Right hindlimb (tissue), 1 donor: ENCODE measurements around the gene SPTSSA.
A peak's percentile ranks its signal among the peaks of the same experiment; 100 is the strongest.
"Not testable (repeated sequence)": the region's sequence is repeated elsewhere in the genome, so short reads cannot be mapped to it uniquely, and the experiment has no call there.

Experiments used
- DNase-seq: peaks from one replicate; pipeline ENCODE4 v3.0.0-alpha.2; 2018

SPTSSA gene, protein sequence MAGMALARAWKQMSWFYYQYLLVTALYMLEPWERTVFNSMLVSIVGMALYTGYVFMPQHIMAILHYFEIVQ

DNA sequence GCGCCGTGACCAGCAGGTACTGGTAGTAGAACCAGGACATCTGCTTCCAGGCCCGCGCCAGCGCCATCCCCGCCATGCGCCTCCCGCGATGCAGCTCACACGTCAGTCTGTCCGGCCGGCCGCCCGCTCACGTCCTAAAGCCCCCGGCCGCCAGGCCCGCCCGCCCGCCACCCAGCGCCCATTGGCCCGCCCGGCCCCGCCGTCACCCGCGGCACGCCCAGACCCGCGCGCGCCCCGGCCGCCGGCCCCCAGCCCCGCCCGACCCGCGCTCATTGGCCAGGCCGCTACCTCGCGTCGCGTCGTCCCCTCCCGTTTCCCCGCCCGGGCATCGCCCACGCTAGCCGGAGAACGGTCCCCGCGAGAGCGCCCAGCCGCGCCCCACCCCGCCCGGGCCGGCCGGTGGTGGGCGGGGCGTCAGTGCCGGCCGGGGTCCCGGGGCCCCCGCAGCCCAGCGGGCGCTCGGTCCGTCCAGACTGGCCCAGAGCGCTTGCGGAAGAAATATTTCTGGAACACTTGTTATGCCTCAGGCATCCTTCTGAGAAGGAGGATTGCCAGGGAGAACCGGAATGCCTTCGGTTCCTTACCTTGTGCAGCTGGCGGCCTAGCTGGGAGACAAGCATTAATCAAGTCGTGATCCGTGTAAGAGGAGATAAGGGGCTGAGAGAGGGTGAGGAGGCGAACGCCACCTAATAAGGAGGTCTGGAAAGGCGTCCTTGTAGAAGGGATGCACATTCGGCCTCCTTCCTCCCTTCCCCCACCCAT is at the start of gene SPTSSA:
TSS of gene SPTSSA (minus strand) at position 109 of the 762 bp plus-strand sequence. CDS start at position 76, 33 bp downstream.
- DNase-seq, result peak; percentile 97

DNA sequence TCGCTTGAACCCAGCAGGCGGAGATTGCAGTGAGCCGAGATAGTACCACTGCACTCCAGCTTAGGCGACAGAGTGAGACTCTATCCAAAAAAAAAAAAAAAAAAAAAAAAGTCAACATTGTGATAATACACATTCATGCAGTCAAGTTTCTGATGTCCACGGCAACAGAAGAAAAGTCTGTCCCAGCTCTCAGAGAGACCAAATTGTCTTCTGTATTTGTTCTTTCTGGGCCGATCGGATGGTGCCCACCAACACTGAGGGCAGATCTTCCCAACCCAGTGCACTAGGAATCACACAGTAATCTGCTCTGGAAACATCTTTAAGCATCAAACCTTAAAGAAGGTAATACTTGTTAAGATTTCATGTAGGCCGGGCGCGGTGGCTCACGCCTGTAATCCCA is 45.8 kb upstream of the SPTSSA start:
- DNase-seq, result no peak

DNA sequence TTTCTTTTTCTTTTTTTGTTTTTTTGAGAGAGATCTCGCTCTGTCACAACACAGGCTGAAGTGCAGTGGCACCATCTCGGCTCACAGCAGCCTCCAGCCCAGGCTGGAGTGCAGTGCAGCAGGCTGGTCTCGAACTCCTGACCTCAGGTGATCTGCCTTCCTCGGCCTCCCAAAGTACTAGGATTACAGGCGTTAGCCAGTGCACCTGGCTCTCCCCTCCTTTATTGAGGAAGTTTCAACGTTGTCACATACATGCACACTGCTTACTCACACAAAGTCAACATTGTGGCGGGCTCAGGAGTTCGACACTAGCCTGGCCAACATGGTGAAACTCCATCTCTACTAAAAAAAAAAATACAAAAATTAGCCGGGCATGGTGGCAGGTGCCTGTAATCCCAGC is 45.4 kb upstream of the SPTSSA start:
- DNase-seq, result no peak

DNA sequence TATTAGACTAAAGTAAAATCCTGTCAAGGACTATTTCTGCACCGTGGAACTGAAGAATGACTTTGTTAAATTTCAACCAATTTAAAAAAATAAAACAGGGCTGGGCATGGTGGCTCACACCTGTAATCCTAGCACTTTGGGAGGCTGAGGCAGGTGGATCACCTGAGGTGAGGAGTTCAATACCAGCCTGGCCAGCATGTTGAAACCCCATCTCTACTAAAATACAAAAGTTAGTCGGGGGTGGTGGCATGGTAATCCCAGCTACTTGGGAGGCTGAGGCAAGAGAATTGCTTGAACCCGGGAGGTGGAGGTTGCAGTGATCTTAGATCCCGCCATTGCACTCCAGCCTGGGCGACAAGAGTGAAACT is 43.1 kb upstream of the SPTSSA start:
- not testable (repeated sequence) for DNase-seq

DNA sequence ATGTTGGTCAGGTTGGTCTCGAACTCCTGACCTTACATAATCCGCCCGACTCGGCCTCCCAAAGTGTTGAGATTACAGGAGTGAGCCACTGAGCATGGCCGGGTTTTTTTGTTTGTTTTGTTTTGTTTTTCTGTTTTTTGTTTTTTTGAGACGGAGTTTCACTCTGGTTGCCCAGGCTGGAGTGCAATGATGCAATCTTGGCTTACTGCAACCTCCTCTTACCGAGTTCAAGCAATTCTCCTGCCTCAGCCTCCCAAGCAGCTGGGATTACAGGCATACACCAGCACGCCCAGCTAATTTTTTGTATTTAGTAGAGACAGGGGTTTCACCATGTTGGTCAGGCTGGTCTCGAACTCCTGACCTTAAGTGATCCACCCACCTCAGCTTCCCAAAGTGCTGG is 42.0 kb upstream of the SPTSSA start:
- DNase-seq, result not testable (repeated sequence)

DNA sequence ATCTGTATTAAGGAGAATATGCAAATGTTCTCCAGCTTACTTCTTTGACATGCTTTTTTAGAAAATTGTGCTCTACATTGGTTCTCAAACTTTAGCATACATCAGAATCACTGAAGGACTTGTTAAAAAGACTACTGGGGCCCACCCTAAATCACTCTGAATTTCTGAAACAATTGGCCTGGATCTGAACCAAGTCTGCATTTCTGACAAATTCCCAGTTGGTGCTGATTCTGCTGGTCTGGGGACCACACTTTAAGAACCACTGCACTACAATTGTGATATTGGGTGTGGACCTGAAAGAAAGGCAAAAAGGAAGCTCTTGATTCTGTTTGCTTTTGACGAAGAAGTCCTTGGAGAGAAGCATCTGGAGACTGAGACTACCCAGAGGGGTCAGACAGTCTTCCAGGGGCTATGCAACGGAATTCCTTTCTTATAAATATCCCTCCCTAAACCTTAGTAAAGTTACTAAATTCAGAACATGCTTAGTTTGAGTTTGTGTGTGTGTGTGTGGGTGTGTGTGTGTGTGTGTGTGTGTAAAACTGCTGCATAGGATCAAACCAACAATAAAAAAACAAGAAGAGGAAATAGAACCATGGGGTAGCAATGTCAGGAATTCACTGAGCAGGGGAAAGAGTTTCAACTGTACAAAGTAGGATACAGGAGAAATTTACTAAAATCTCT is 40.6 kb upstream of the SPTSSA start:
- no peak for DNase-seq

DNA sequence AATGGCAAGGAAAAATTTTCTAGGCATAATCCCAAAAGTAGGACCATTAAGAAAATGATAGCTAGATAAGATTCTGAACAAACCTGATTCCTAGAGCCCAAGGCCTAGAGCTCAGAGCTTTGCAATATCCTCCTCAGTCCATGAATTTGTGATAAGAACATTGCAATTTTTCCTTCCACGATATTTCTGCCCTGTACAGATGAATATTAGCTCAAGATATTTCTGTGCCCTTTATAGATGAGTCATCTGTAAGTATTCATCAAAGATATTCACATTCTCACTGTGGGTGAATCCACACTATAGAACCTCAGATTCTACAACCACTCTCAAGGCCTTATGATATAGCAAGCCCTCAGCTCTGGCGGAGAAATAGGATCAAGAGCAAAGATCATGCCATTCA is 40.0 kb upstream of the SPTSSA start:
- no peak for DNase-seq

DNA sequence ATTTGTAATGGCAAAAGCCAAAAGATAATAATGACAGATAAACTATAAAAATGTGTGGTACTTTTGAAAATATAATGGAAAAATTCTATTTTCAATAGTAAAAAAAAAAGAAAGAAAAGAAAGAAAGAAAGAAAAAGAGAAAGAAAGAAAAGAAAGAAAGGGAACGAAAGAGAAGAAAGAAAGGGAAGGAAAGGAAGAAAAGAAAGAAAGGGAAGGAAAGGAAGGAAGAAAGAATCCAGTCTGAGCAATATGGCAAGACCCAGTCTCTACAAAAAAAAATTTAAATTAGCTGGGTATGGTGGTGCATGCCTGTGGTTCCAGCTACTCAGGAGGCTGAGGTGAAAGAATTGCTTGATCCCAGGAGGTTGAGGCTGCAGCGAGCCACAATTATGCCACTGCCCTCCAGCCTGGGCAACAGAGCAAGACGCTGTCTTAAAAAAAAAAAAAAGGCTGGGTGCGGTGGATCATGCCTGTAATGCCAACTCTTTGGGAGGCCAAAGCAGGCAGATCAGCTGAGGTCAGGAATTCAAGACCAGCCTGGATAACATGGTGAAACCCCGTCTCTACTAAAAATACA is 39.1 kb upstream of the SPTSSA start:
- DNase-seq, result no peak

DNA sequence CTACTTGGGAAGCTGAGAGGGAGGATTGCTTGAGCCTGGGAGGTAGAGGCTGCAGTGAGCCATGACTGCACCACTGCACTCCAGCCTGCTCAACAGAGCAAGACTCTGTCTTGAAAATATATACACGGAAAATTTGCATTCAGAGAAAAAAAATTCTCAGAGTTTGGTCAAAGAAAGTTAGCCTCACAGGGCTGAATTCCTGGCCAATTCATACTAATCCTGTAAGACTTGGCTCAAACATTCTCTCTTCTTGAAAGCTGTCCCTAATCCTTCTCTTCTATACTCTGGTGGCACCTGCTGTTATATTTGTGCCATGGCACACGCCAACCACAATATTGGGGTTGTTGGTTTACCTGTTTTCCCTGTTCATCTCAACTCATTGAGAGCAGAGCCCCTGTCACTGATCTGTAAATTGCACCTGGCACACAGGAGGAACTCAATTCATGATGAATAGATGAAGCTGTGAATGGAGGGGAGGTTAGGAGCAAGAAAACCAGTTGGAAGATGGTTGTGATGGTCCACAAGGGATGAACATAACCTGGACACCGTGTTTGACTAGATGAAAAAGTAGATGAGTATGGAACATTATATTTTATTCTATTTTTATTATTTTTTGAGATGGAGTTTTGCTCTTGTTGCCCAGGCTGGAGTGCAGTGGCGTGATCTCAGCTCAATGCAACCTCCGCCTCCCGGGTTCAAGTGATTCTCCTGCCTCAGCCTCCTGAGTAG is 36.8 kb upstream of the SPTSSA start:
- no peak for DNase-seq

DNA sequence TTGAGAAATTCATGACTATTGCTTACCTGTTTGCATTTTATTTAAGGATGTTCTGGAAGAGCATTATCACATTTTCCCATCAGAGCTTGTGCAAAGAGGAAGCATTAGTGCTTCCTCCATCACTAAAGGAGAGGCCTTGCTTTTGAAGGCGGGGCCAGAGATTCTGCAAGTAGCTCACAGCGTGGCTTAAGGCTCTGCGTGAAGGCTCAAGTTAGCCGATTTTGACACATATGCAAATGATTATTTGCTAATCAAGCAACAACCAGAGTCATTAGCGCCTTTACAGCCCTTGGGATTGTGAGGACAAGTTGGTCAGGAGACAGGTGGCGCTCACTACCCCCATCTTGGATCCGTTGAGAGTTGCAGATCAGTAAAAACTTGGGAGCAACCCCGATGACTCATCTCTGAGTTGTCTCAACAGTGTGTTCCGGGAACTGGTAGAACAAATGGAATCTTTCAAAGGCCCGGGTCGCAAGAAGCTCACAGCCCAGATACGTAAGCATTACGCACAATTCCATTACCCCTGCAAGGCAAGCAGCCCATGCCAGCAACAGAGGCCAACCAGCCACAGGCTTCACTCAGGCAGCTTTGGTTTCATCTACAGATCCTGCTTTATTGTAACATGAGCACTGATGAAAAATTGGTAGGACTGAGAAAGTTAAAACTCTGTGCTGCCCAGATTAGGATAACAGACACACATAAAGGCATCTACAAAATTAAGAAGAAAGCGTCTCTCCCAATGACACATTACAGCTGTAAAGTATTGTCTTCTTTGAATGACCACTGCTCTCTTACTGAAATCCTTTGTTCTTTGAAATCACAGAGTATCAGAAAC is 34.9 kb upstream of the SPTSSA start:
- DNase-seq, result peak; percentile 91

DNA sequence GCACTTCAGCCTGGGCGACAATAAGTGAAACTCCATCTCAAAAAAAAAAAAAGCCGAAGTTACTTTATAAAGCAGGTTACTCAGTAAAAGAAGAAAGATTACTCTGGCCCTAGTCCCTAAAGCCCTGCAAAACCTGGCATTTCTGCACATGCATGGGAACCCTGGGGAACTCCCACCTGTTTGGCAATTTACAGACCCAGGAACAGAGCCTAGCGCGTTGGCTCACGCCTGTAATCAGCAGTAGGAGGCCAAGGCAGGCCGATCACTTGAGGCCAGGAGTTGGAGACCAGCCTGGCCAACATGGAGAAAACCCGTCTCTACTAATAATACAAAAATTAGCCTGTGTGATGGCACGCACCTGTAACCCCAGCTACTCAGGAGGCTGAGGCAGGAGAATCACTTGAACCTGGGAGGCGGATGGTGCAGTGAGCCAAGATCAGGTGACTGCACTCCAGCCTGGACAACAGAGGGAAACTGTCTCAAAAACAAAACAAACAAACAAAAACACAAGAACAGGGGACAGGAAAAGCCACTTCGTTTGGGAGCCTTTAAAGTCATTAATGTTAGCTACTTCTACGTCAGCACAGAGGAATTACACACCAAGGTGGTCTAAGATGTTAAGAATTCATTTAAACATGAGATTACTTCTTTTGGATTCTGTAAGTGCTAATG is 34.1 kb upstream of the SPTSSA start:
- DNase-seq, result no peak

DNA sequence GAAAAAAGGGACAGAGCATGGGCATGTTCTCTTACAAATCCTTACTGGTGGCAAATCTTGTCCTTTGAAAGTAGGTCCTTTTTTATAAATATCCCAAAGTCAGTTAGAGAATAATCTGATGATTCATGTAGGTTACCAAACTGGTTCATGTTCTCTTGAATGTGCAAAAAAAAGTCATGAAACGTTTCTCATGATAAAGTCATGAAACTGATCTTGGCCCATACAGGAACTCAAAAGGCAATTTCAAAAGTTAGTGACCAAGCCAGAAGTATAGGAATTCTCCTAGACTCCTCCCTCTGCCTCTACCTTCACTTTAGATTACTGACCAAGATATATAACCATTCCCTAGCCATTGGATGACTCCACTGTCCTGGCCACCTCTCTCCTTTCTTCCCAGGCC is 27.3 kb upstream of the SPTSSA start:
- DNase-seq, result no peak

DNA sequence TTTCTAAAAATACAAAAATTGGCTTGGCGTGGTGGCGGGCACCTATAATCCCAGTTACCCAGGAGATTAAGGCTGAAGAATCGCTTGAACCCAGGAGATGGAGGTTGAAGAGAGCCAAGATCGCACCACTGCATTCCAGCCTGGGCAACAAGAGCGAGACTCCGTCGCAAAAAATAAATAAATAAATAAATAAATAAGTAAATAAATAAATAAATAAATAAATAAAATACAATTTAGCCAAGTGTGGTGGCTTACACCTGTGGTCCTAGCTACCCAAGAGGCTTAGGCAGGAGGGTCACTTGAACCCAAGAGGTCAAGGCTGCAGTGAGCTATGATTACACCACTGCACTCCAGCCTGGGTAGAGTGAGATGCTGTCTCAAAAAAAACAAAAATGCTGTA is 26.5 kb upstream of the SPTSSA start:
- no peak for DNase-seq

DNA sequence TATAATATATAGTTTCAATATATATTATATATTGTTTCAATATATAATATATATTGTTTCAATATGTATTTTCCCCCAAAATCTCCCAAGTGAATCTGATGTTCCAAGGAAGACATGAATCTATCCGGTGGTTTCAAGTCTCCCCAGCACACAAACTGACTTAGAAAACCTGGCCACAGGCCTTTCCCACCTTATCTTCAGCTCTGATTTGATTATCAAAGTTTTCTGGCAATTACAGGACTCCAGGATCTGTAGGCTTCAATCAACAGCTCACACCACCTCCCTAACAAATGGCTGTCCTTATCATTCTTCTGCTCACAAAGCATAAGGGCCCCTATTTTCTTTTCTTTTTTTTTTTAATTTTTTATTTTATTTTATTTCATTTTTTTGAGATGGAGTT is 22.7 kb upstream of the SPTSSA start:
- no peak for DNase-seq

DNA sequence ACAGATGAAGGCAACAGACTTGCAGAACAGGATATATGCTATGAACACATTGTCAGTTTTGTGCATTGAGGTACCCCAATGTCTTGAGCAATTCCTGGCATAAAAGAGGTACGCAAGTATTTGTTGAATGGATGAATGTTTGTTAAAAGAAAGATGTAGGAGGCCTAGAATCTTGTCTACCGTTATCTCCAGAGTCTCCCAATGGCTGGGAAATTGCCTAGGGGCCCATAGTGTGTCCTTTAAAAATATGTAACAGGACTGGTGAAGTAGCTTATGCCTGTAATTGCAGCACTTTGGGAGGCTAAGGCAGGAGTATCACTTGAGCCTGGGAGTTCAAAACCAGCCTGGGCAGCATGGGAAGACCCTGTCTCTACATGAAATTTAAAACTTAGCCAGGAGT is 20.4 kb upstream of the SPTSSA start:
- DNase-seq, result no peak

DNA sequence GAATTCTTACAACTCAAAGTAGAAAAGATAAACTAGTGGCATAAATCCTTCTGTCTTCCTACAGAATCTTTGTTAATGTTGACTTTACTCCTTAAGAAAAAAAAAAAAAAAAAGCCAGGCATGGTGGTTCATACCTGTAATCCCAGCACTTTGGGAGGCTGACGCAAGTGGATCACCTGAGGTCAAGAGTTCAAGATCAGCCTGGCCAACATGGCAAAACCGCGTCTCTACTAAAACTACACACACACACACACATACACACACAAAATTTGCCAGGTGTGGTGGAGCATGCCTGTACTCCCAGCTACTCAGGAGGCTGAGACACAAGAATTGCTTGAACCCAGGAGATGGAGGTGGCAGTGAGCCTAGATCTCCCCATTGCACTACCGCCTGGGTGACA is 17.7 kb upstream of the SPTSSA start:
- DNase-seq, result no peak

DNA sequence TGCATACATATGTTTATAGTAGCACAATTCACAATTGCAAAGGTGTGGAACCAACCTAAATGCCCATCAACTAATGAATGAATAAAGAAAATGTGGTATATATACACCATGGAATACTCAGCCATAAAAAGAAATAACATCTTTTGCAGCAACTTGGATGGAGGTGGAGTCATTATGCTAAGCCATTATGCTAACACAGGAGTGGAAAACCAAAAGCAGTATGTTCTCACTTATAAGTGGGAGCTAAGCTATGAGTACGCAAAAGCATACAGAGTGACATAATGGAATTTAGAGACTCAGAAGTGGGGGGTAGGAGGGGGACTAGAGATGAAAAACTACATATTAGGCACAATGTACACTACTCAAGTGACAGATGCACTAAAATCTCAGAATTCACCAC is 16.2 kb upstream of the SPTSSA start:
- DNase-seq, result no peak

DNA sequence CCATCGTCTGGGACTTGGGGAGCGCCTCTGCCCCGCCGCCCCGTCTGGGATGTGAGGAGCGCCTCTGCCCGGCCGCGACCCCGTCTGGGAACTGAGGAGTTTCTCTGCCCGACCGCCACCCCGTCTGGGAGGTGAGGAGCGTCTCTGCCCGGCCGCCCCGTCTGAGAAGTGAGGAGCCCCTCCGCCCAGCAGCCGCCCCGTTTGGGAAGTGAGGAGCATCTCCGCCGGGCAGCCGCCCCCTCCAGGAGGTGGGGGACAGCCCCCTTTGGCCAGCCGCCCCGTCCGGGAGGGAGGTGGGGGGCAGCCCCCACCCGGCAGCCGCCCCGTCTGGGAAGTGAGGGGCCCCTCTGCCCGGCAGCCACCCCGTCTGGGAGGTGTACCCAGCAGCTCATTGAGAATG is 14.0 kb upstream of the SPTSSA start:
- not testable (repeated sequence) for DNase-seq

DNA sequence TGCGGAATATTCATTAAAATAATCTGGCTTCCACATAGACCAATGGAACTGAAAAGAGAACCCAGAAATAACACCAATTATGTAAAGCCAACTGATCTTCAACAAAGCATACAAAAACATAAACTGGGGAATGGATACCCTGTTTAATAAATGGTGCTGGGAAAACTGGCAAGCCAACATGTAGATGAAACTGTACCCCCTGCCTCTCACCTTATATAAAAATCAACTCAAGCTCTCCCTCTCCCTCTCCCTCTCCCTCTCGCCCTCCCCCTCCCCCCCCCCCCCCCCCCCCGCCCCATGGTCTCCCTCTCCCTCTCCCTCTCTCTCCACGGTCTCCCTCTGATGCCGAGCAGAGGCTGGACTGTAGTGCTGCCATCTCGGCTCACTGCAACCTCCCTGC is 13.1 kb upstream of the SPTSSA start:
- DNase-seq, result no peak

DNA sequence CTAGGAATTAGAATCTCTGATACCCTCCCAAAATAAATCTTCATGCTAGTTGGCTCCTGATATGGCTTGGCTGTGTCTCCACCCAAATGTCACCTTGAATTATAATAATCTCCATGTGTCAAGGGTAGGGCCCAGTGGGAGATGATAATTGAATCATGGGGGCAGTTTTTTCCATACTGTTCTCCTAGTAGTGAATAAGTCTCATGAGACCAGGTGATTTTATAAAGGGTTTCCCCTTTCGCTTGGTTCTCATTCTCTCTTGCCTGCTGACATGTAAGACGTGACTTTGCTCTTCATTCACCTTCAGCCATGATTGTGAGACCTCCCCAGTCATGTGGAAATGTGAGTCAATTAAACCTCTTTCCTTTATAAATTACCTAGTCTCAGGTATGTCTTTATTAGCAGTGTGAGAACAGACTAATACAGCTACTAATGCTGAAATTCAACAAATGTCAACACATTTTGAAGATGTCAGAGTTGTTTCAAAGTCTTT is 12.2 kb upstream of the SPTSSA start:
- no peak for DNase-seq

DNA sequence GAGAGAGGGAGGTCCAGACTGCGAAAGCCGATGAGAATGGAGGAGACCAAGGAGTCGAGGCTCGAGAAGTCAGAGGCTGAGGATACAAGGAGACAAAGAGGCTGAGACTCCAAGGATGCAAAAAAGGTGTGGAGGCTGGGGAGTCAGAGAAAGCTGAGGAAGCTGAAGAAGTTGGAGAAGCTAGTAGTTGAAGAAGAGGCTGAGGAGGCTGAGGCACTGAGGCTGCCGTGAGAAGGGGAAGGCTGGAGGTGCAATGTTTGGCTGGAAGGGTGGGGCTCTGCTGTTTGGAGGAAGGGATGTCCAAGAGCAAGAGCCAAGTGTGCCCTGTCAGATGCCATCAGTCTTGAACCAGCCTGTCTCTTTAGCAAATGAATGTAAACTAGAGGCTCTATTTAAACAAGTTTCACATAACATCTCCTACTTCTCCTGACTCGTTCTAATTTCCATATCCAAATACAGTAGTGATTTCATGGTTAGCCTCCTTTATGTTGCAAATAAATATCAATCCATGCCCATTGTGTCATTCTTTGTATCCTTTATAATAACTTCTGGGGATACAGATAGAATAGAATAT is 10.8 kb upstream of the SPTSSA start:
- no peak for DNase-seq
